Upper lobe of right lung (tissue), 1 donor: ENCODE results near the gene METTL27. TPM values are rescaled to one million over a fixed set of nuclear protein-coding genes. Genes with fewer than 3 reads are reported as not detected.

ENCODE experiments used
- ATAC-seq: fragments of 200-7000 bp; cut with Tn5 transposase; one replicate; pipeline ENCODE4 v1.9.1; 2020; ENCODE audit warnings: mild to moderate bottlenecking, moderate library complexity
- DNase-seq: peaks from one replicate; pipeline ENCODE4 v3.0.0-alpha.2; 2020
- H3K27ac ChIP-seq: fragments of 200-600 bp; one replicate; pipeline ENCODE4 v1.8.0; 2022
- H3K27me3 ChIP-seq: fragments of 200-600 bp; one replicate; pipeline ENCODE4 v1.8.0; 2022; ENCODE audit warnings: mild to moderate bottlenecking
- H3K36me3 ChIP-seq: fragments of 200-600 bp; one replicate; pipeline ENCODE4 v1.8.0; 2022
- H3K4me1 ChIP-seq: fragments of 200-600 bp; one replicate; pipeline ENCODE4 v1.8.0; 2022
- H3K4me3 ChIP-seq: fragments of 200-600 bp; one replicate; pipeline ENCODE4 v1.8.0; 2022; ENCODE audit warnings: mild to moderate bottlenecking
- H3K9me3 ChIP-seq: fragments of 200-600 bp; one replicate; pipeline ENCODE4 v1.8.0; 2022
- intact Hi-C: fragments of 100-400 bp; cut with DNase I; formaldehyde crosslinking; loops from one replicate; pipeline ENCODE4 v1.11.0; 2022
- total RNA-seq: library from RNA; stranded (reverse); fragmentation: NEBNext Ultra II Directional; extraction: Animal tissue kit (Norgen Biotek cat#: 25700); gene quantifications from one replicate; pipeline ENCODE4 v1.2.1, GENCODE V29; 2021
- TF ChIP-seq, protein P1 (sequence below): fragments of 200-600 bp; IDR thresholded peaks from one replicate; pipeline ENCODE4 v1.8.0; 2022; ENCODE audit warnings: antibody characterized with exemption
- donor health status: DM: no; HTN: yes; CAD: no; lungs with severe emphysema.

METTL27 gene
- total RNA-seq, 1 donor from 2014 or later = 2.3 TPM

DNA sequence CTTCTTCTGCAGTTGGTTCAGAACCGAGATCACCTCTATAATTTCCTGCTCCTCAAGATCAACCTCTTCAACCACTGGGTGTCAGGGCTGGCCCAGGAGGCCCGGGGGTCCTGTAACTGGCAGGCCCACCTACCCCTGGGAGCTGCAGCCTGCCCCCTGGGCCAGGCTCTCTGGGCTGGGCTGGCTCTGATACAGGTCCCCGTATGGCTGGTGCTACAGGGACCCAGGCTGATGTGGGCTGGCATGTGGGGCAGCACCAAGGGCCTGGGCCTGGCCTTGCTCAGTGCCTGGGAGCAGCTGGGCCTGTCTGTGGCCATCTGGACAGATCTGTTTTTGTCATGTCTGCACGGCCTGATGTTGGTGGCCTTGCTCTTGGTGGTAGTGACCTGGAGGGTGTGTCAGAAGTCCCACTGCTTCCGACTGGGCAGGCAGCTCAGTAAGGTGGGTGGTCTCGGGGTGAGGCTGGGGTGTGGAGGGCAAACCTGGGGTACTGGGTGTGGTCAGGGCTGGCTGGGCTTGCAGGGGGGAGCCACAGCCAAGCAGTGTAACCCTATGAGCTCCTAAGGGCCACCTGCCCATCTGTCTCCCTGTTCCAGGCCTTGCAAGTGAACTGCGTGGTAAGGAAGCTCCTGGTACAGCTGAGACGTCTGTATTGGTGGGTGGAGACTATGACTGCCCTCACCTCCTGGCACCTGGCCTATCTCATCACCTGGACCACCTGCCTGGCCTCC, 22.8 kb upstream of the METTL27 start:
- TF ChIP-seq, protein P1, sequence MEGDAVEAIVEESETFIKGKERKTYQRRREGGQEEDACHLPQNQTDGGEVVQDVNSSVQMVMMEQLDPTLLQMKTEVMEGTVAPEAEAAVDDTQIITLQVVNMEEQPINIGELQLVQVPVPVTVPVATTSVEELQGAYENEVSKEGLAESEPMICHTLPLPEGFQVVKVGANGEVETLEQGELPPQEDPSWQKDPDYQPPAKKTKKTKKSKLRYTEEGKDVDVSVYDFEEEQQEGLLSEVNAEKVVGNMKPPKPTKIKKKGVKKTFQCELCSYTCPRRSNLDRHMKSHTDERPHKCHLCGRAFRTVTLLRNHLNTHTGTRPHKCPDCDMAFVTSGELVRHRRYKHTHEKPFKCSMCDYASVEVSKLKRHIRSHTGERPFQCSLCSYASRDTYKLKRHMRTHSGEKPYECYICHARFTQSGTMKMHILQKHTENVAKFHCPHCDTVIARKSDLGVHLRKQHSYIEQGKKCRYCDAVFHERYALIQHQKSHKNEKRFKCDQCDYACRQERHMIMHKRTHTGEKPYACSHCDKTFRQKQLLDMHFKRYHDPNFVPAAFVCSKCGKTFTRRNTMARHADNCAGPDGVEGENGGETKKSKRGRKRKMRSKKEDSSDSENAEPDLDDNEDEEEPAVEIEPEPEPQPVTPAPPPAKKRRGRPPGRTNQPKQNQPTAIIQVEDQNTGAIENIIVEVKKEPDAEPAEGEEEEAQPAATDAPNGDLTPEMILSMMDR = no peak
- no peak for DNase-seq
- no peak overlapping the region for H3K27ac ChIP-seq
- no peaks in the 10 kb centered on the region for H3K36me3 ChIP-seq
- intact Hi-C loops = loop anchor here (10.0 kb wide), 2 partner anchors 160 to 540 kb away; partner anchors contain the start of gene ELN
- H3K9me3 ChIP-seq = no peaks in the 10 kb centered on the region
- H3K4me3 ChIP-seq = no peak overlapping the region
- H3K27me3 ChIP-seq = no peaks in the 10 kb centered on the region
- H3K4me1 ChIP-seq = peaks cover 15% of the 10 kb centered on the region
- no peak for ATAC-seq

DNA sequence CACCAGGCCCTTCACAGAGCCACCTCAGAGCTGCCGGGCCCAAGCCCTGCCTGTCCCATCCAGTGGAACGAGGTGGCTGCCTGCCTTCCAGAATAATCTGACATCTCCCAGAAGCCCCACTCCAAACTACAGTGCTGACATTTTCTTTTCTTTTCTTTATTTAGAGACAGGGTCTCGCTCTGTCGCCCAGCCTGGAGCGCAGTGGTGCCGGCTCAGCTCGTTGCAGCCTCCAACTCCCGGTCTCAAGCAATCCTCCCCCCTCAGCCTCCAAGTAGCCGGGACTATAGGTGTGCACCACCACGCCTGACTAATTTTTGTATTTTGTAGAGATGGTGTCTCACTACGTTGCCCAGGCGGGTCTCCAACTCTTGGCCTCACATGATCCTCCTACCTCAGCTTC, 19.0 kb upstream of the METTL27 start:
- no peaks in the 10 kb centered on the region for H3K9me3 ChIP-seq
- no peak for ATAC-seq
- intact Hi-C loops = loop anchor here (10.0 kb wide), 2 partner anchors 163 to 543 kb away; partner anchors contain the start of gene ELN

GRCh38 chr7:73860859-73861258, 18.5 kb upstream of the METTL27 start, which contains the start of gene TMEM270:
Gene TMEM270 (plus strand): TSS chr7:73861159. CDS start chr7:73861195, 36 bp downstream.
- peaks cover 4% of the 10 kb centered on the region for H3K27me3 ChIP-seq
- intact Hi-C loops = loop anchor here (10.0 kb wide), 2 partner anchors 164 to 544 kb away; partner anchors contain the start of gene ELN
- TF ChIP-seq, protein P1 = no peak
- no peak for ATAC-seq
- H3K9me3 ChIP-seq = no peaks in the 10 kb centered on the region
- no peaks in the 10 kb centered on the region for H3K4me1 ChIP-seq
- no peak within 1 kb of the TSS for H3K27ac ChIP-seq
- DNase-seq = no peak
- H3K36me3 ChIP-seq = no peaks in the 10 kb centered on the region
- H3K4me3 ChIP-seq = no peak within 1 kb of the TSS

More for the DNA sequence above, 19.0 kb upstream of the METTL27 start:
- Histone ChIP-seq H3K27me3 (peaks cover 4% of the 10 kb centered on the region), H3K4me3 (no peak overlapping the region), H3K4me1 (no peaks in the 10 kb centered on the region), H3K27ac (no peak overlapping the region), H3K36me3 (no peaks in the 10 kb centered on the region)
- no peak for DNase-seq
- TF ChIP-seq, protein P1 = no peak

DNA sequence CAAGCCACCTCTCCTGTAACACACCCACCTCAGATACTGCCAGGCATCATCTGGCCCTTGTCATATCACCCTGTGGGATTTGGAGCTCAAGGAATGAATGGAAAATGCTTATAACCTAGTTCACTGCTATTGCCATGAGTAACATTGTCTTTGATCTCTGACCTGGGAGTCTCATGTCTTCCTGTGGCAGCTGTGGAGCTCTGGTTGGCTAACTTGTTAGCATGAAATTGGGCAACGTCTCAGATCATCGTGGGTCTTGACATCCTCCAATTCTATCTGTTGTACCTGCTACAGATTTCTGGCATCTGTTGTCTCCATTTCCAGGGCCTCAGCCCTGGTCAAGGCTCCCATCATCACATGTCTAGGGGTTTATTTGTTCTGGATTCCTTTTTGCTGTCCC, 16.5 kb upstream of the METTL27 start:
- no peaks in the 10 kb centered on the region for H3K4me1 ChIP-seq
- peaks cover 4% of the 10 kb centered on the region for H3K27me3 ChIP-seq
- ATAC-seq (no peak), DNase-seq (no peak)
- no peak overlapping the region for H3K27ac ChIP-seq
- H3K9me3 ChIP-seq = no peaks in the 10 kb centered on the region
- no peak overlapping the region for H3K4me3 ChIP-seq
- intact Hi-C loops = loop anchor here (5.0 to 10.0 kb wide), 2 partner anchors 47 to 326 kb away; no protein-coding TSS in a partner anchor
- TF ChIP-seq, protein P1 = no peak
- H3K36me3 ChIP-seq = no peaks in the 10 kb centered on the region

DNA sequence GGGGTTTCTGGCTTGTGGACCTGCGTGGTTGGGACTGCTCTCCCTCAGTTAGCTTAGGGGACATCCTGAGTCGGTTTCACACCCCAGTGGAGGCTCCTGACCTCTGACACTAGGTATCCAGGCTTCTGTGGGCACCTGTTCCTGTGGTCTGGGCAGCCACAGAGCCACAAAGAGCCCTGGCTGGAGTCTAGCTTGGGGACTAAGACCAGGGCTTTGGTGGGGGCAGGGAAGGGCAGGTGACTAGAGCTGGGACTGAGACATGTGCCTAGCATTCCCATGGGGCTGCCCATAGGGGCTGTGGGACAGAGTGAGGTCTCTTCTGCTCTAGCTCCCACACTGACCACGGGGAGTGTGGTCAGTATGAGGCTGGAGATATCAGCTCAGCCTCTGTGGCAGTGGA, 14.6 kb upstream of the METTL27 start:
- DNase-seq = no peak
- no peak overlapping the region for H3K4me3 ChIP-seq
- H3K27me3 ChIP-seq = peaks cover 4% of the 10 kb centered on the region
- ATAC-seq = no peak
- H3K36me3 ChIP-seq = no peaks in the 10 kb centered on the region
- no peaks in the 10 kb centered on the region for H3K9me3 ChIP-seq
- intact Hi-C loops = loop anchor here (5.0 to 10.0 kb wide), 2 partner anchors 45 to 328 kb away; no protein-coding TSS in a partner anchor
- H3K4me1 ChIP-seq = no peaks in the 10 kb centered on the region
- no peak overlapping the region for H3K27ac ChIP-seq
- TF ChIP-seq, protein P1 = no peak
